OCI-LY3 (cell line): Measurements from ENCODE around the gene MCC.

ENCODE experiments used
- EZH2phosphoT487 ChIP-seq: fragments of 200-600 bp; shearing (Covaris generic); IDR thresholded peaks from 2 replicates; pipeline ENCODE4 v1.6.1; 2018; ENCODE audit warnings: antibody characterized with exemption, mixed run types, low read depth
- TF ChIP-seq, protein P1 (sequence below): fragments of 200-600, 300-600 bp; sonication (generic); IDR thresholded peaks from 2 replicates; pipeline ENCODE4 v1.5.1; 2014; ENCODE audit warnings: antibody characterized with exemption, low read length, low read depth

GRCh38 chr5:113294311-113295110, 193.7 kb downstream of the MCC start:
- TF ChIP-seq, protein P1, sequence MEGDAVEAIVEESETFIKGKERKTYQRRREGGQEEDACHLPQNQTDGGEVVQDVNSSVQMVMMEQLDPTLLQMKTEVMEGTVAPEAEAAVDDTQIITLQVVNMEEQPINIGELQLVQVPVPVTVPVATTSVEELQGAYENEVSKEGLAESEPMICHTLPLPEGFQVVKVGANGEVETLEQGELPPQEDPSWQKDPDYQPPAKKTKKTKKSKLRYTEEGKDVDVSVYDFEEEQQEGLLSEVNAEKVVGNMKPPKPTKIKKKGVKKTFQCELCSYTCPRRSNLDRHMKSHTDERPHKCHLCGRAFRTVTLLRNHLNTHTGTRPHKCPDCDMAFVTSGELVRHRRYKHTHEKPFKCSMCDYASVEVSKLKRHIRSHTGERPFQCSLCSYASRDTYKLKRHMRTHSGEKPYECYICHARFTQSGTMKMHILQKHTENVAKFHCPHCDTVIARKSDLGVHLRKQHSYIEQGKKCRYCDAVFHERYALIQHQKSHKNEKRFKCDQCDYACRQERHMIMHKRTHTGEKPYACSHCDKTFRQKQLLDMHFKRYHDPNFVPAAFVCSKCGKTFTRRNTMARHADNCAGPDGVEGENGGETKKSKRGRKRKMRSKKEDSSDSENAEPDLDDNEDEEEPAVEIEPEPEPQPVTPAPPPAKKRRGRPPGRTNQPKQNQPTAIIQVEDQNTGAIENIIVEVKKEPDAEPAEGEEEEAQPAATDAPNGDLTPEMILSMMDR: 0 out of 2 replicates have a peak, but pooled peaks have one; percentile 4
- TF ChIP-seq EZH2phosphoT487: no peak
